K562 (cell line): ENCODE measurements around the gene MRGPRE.

ENCODE experiments used
- CHD1 ChIP-seq: fragments of 200-600 bp; sonication (generic); IDR thresholded peaks from one replicate; pipeline ENCODE4 v1.6.1; 2012; ENCODE audit warnings: mild to moderate bottlenecking, moderate library complexity, low read length, inconsistent platforms
- ELF4 ChIP-seq: fragments of 450-650 bp; formaldehyde crosslinking; IDR thresholded peaks from 2 replicates; pipeline ENCODE4 v1.4.0; 2022; ENCODE audit warnings: missing genetic modification characterization
- ESRRA ChIP-seq: fragments of 450-650 bp; IDR thresholded peaks from 2 replicates; pipeline ENCODE4 v1.6.1; 2014; ENCODE audit warnings: low read depth, mild to moderate bottlenecking, moderate library complexity, borderline replicate concordance
- FOXA3 ChIP-seq, 2 experiments: fragments of 450-650 bp in 1 of 2; sonication (generic) in 1 of 2; formaldehyde crosslinking; IDR thresholded peaks in 1 of 2; conservative IDR thresholded peaks in 1 of 2; 2 replicates each; pipeline versions ENCODE4 v1.4.0 to v1.8.0; 2020 to 2022; ENCODE audit warnings: mild to moderate bottlenecking in 2 of 2, missing genetic modification reagents in 1 of 2
- GABPA ChIP-seq: fragments of 200-800 bp; sonication (Bioruptor generic); conservative IDR thresholded peaks from 2 replicates; pipeline ENCODE4 v1.6.1; 2016; ENCODE audit warnings: low read depth, missing genetic modification characterization, missing compliant biosample characterization
- LCOR ChIP-seq: sonication (generic); formaldehyde crosslinking; IDR thresholded peaks from 2 replicates; pipeline ENCODE4 v1.8.0; 2022; ENCODE audit warnings: mild to moderate bottlenecking, missing genetic modification reagents
- RAD21 ChIP-seq, 2 experiments: fragments of 250-450 bp in 1 of 2; fragments of 450-650 bp in 1 of 2; sonication (Bioruptor Pico) in 1 of 2; formaldehyde crosslinking in 1 of 2; IDR thresholded peaks in 1 of 2; conservative IDR thresholded peaks in 1 of 2; 2 replicates each; pipeline versions ENCODE4 v1.4.0 to v1.8.0; 2020 to 2022; ENCODE audit warnings: mild to moderate bottlenecking in 2 of 2, moderate library complexity in 1 of 2
- YY1 ChIP-seq, 3 experiments: IDR thresholded peaks; 2 replicates each; pipeline ENCODE4 v1.6.1; 2011; ENCODE audit warnings: low read length in 2 of 3, mild to moderate bottlenecking in 2 of 3, moderate library complexity in 2 of 3, borderline replicate concordance in 1 of 3, control low read depth in 1 of 3, low read depth in 1 of 3; ENCODE audit not compliant: insufficient read depth in 3 of 3, insufficient replicate concordance in 2 of 3, control insufficient read depth in 1 of 3, insufficient read length in 1 of 3; ENCODE audit errors: extremely low read depth in 1 of 3
- ZBTB7A ChIP-seq: IDR thresholded peaks from 2 replicates; pipeline ENCODE4 v1.6.1; 2011; ENCODE audit warnings: low read depth, mild to moderate bottlenecking, low read length, moderate library complexity, borderline replicate concordance; ENCODE audit not compliant: control insufficient read depth
- ZNF197 ChIP-seq: fragments of 200-800 bp; sonication (Bioruptor generic); IDR thresholded peaks from 2 replicates; pipeline ENCODE4 v1.6.1; 2016; ENCODE audit warnings: low read depth, missing genetic modification characterization, missing compliant biosample characterization
- TF ChIP-seq, protein P1 (sequence below): fragments of 150-350 bp; IDR thresholded peaks from 2 replicates; pipeline ENCODE4 v1.6.1; 2014; ENCODE audit warnings: low read depth, mild to moderate bottlenecking, low read length, borderline replicate concordance
- TF ChIP-seq, protein P2 (sequence below), 3 experiments: IDR thresholded peaks in 2 of 3; conservative IDR thresholded peaks in 1 of 3; 2 replicates each; pipeline ENCODE4 v1.5.1; 2011 to 2012; ENCODE audit warnings: low read length in 3 of 3, mild to moderate bottlenecking in 3 of 3, control low read depth in 2 of 3, improper control_type of control experiment in 1 of 3, inconsistent platforms in 1 of 3, low read depth in 1 of 3, mixed read lengths in 1 of 3, moderate library complexity in 1 of 3; ENCODE audit not compliant: insufficient read depth in 2 of 3
- TF ChIP-seq, protein P3 (sequence below): IDR thresholded peaks from 3 replicates; pipeline ENCODE4 v1.6.1; 2011; ENCODE audit warnings: borderline replicate concordance, mild to moderate bottlenecking, moderate library complexity; ENCODE audit not compliant: insufficient read length; ENCODE audit errors: extremely low read depth
- TF ChIP-seq, protein P4 (sequence below), 2 experiments: fragments of 450-650 bp; conservative IDR thresholded peaks; 2 replicates each; pipeline ENCODE4 v1.6.1; 2017; ENCODE audit warnings: mild to moderate bottlenecking in 2 of 2, moderate library complexity in 2 of 2

DNA sequence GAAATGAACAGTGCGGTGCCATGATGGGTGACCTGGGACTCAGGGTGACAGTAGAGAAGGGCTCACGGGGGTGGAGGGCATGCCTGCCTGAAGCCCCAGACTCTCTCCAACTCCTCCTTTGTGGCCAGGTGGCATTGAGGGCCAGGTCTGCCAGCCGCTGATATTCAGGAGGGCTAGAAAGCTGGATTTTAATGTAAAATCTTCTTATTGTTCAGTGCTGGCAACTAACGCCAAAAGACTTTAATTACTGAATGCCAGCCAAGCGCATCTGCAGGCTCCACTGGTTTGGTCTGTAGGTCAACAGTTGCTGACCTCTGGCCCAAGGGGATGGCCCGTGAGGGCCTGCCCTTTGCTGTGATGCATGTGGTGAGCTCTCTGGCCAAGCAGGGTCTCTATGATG lies 23.9 kb downstream of the MRGPRE start:
- no peak for TF ChIP-seq ELF4
- TF ChIP-seq, protein P1, sequence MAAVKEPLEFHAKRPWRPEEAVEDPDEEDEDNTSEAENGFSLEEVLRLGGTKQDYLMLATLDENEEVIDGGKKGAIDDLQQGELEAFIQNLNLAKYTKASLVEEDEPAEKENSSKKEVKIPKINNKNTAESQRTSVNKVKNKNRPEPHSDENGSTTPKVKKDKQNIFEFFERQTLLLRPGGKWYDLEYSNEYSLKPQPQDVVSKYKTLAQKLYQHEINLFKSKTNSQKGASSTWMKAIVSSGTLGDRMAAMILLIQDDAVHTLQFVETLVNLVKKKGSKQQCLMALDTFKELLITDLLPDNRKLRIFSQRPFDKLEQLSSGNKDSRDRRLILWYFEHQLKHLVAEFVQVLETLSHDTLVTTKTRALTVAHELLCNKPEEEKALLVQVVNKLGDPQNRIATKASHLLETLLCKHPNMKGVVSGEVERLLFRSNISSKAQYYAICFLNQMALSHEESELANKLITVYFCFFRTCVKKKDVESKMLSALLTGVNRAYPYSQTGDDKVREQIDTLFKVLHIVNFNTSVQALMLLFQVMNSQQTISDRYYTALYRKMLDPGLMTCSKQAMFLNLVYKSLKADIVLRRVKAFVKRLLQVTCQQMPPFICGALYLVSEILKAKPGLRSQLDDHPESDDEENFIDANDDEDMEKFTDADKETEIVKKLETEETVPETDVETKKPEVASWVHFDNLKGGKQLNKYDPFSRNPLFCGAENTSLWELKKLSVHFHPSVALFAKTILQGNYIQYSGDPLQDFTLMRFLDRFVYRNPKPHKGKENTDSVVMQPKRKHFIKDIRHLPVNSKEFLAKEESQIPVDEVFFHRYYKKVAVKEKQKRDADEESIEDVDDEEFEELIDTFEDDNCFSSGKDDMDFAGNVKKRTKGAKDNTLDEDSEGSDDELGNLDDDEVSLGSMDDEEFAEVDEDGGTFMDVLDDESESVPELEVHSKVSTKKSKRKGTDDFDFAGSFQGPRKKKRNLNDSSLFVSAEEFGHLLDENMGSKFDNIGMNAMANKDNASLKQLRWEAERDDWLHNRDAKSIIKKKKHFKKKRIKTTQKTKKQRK: no peak
- no peak for TF ChIP-seq LCOR (CRISPR knock-in tag)
- TF ChIP-seq YY1 (IDR thresholded peaks at IDR 0.05; ENCODE audit: borderline replicate concordance in 1 of 3, control insufficient read depth in 1 of 3, extremely low read depth in 1 of 3, insufficient read depth in 3 of 3, insufficient read length in 1 of 3, insufficient replicate concordance in 2 of 3, low read depth in 1 of 3, low read length in 2 of 3): no peak
- TF ChIP-seq GABPA (tag): no peak
- no peak for TF ChIP-seq FOXA3 (CRISPR knock-in tag; conservative IDR thresholded peaks at IDR 0.05 in 1 of 2, IDR thresholded peaks at IDR 0.05 in 1 of 2)
- TF ChIP-seq ESRRA: no peak
- TF ChIP-seq, protein P2, sequence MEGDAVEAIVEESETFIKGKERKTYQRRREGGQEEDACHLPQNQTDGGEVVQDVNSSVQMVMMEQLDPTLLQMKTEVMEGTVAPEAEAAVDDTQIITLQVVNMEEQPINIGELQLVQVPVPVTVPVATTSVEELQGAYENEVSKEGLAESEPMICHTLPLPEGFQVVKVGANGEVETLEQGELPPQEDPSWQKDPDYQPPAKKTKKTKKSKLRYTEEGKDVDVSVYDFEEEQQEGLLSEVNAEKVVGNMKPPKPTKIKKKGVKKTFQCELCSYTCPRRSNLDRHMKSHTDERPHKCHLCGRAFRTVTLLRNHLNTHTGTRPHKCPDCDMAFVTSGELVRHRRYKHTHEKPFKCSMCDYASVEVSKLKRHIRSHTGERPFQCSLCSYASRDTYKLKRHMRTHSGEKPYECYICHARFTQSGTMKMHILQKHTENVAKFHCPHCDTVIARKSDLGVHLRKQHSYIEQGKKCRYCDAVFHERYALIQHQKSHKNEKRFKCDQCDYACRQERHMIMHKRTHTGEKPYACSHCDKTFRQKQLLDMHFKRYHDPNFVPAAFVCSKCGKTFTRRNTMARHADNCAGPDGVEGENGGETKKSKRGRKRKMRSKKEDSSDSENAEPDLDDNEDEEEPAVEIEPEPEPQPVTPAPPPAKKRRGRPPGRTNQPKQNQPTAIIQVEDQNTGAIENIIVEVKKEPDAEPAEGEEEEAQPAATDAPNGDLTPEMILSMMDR (IDR thresholded peaks at IDR 0.05 in 2 of 3, conservative IDR thresholded peaks at IDR 0.05 in 1 of 3; ENCODE audit: insufficient read depth in 2 of 3, low read depth in 1 of 3, low read length in 3 of 3): no peak
- TF ChIP-seq CHD1: no peak
- no peak for TF ChIP-seq ZNF197 (CRISPR knock-in tag)
- TF ChIP-seq RAD21 (CRISPR knock-in tag; conservative IDR thresholded peaks at IDR 0.05 in 1 of 2, IDR thresholded peaks at IDR 0.05 in 1 of 2): no peak
- no peak for TF ChIP-seq ZBTB7A
- TF ChIP-seq, protein P3, sequence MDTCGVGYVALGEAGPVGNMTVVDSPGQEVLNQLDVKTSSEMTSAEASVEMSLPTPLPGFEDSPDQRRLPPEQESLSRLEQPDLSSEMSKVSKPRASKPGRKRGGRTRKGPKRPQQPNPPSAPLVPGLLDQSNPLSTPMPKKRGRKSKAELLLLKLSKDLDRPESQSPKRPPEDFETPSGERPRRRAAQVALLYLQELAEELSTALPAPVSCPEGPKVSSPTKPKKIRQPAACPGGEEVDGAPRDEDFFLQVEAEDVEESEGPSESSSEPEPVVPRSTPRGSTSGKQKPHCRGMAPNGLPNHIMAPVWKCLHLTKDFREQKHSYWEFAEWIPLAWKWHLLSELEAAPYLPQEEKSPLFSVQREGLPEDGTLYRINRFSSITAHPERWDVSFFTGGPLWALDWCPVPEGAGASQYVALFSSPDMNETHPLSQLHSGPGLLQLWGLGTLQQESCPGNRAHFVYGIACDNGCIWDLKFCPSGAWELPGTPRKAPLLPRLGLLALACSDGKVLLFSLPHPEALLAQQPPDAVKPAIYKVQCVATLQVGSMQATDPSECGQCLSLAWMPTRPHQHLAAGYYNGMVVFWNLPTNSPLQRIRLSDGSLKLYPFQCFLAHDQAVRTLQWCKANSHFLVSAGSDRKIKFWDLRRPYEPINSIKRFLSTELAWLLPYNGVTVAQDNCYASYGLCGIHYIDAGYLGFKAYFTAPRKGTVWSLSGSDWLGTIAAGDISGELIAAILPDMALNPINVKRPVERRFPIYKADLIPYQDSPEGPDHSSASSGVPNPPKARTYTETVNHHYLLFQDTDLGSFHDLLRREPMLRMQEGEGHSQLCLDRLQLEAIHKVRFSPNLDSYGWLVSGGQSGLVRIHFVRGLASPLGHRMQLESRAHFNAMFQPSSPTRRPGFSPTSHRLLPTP: no peak
- TF ChIP-seq, protein P4, sequence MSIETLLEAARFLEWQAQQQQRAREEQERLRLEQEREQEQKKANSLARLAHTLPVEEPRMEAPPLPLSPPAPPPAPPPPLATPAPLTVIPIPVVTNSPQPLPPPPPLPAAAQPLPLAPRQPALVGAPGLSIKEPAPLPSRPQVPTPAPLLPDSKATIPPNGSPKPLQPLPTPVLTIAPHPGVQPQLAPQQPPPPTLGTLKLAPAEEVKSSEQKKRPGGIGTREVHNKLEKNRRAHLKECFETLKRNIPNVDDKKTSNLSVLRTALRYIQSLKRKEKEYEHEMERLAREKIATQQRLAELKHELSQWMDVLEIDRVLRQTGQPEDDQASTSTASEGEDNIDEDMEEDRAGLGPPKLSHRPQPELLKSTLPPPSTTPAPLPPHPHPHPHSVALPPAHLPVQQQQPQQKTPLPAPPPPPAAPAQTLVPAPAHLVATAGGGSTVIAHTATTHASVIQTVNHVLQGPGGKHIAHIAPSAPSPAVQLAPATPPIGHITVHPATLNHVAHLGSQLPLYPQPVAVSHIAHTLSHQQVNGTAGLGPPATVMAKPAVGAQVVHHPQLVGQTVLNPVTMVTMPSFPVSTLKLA (conservative IDR thresholded peaks at IDR 0.05): no peak
